Adrenal gland (tissue), 5 donors: Measurements from ENCODE around the gene OXNAD1.

Experiments used
- CTCF ChIP-seq, 6 experiments: fragments of 450-650 bp in 4 of 6; fragments of 200-600 bp in 2 of 6; sonication (generic) in 1 of 6; IDR thresholded peaks; 1 replicate in 5 of 6; 2 replicates in 1 of 6; pipeline versions ENCODE4 v1.5.1 to v1.8.0; 2016 to 2021; ENCODE audit warnings: antibody characterized with exemption in 6 of 6, mild to moderate bottlenecking in 2 of 6, moderate library complexity in 1 of 6
- POLR2A ChIP-seq, 2 donors: fragments of 450-650 bp; IDR thresholded peaks; one replicate each; pipeline ENCODE4 v1.6.1; 2017; ENCODE audit warnings: antibody characterized with exemption in 2 of 2, mild to moderate bottlenecking in 2 of 2, moderate library complexity in 1 of 2
- donor health status: DM: no; HTN: no; CAD: no.

- TF ChIP-seq CTCF (IDR thresholded peaks at IDR 0.05) (no peak), POLR2A (IDR thresholded peaks at IDR 0.05) (no peak)
Measured at GRCh38 chr3:16264174-16264707, 771 bp upstream of the OXNAD1 start.
